ENCODE measurements around the gene NUTM2F.
"Not testable (repeated sequence)": the region's sequence is repeated elsewhere in the genome, so short reads cannot be mapped to it uniquely, and the experiment has no call there.

- TF ChIP-seq CTCF (IDR thresholded peaks at IDR 0.05; ENCODE audit: borderline replicate concordance, extremely low read depth, low read length, poor library complexity, severe bottlenecking); EZH2 (IDR thresholded peaks at IDR 0.05; ENCODE audit: borderline replicate concordance, low read depth, low read length, severe bottlenecking): not testable (repeated sequence)
Observed at GRCh38 chr9:94336445-94336844, 8.0 kb upstream of the NUTM2F start.
